ENCODE measurements around the gene AP3S2. TPM values are rescaled to one million over a fixed set of nuclear protein-coding genes. Genes with fewer than 3 reads are reported as not detected.
"Not testable (repeated sequence)": the region's sequence is repeated elsewhere in the genome, so short reads cannot be mapped to it uniquely, and the experiment has no call there.

Gene AP3S2
- polyA plus RNA-seq, 3 donors, result 29.8 to 44.9 (median 44.1) TPM

DNA sequence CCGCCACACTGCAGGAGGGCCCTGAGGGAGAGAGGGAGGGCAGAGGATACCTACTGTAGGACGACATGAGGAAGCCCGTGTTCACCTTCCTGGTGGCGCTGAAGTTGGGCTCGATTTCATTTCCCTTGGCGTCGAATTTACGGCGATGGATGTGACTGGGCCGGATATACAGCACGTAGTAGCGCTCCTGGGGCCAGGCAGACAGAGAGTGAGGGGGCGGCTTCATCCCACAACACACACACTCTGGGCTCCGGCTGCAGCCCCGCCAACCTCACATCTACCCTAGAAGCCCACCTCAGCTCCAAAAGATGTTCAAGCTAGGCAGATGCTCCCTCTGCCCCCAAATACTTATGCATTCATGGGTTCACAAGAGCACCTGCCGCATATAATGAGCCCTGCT is 14.4 kb upstream of the AP3S2 start:
- DNase-seq, result no peak

DNA sequence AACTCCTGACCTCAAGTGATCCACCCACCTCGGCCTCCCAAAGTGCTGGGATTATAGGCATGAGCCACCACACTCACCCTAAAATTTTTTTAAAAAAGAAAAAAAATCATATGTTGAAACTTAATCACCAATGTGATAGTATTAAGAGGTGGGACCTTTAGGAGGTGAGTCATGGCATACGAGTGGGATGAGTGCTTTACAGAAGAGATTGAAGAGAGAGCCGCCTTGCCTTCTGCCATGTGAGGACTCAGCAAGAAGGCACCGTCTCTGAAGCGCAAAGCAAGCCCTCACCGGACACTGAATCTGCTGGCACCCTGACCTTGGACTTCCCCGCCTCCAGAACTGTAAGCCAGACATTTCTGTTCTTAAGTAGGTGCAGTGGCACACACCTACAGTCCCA is 13.5 kb upstream of the AP3S2 start:
- no peak for DNase-seq

DNA sequence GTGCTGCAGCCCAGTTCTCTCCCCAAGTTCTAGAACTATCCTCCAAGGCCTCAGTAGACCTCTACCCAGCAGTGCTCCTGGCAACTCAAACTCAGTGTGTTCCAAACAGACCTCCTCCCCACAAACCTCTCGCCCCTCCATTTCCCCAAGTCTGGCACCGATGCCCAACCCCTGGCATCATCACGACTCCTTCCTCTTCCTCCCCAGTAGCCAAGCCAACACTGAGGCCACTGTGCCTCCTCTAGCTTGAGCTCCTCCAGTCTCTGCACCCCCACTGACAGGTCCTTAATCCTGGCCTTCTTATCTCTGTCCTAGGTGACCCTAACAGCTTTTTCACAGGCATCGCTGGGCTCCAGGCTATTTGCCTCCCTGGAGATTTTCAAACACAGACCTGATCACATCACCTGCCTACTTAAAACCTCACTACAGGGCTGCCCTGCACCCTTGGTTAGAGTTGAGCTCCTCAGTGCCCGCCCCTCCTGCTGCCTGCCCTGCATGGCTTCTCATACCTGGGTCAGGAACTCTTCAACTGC is 12.1 kb upstream of the AP3S2 start:
- DNase-seq, result no peak

DNA sequence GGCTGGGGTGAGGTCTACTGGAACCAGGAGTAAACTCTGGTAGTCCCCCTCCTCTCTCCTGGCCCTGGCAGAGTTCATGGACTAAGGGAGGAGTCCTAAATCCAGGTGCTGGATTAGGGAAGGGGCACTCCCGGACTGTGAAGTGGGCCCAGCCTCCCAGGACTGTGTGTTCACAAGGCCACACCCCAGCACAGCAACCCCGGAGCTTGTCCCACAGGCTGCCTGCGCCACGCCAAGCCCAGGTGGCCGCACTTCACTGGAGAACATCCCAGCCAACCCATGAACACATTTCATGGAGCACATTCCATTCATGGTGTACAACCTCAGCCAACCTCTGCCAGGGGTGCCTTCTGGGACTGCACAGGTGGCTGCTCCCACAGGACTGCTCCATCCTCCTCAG is 10.7 kb upstream of the AP3S2 start:
- DNase-seq, result no peak

DNA sequence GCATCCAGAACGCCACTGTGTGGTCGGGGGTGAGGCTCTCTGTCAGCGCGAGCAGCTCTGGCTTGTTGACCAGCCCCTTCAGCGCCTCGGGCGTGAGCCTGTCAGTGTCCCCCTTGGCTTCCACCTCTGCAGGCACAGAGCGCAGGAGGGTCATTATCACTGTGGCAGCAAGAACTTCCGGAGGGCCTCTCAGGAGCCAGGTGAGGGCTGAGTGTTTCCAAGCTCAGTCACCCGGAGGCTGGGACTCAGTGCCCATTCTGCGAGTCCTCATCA is 10.0 kb upstream of the AP3S2 start:
- no peak for DNase-seq

DNA sequence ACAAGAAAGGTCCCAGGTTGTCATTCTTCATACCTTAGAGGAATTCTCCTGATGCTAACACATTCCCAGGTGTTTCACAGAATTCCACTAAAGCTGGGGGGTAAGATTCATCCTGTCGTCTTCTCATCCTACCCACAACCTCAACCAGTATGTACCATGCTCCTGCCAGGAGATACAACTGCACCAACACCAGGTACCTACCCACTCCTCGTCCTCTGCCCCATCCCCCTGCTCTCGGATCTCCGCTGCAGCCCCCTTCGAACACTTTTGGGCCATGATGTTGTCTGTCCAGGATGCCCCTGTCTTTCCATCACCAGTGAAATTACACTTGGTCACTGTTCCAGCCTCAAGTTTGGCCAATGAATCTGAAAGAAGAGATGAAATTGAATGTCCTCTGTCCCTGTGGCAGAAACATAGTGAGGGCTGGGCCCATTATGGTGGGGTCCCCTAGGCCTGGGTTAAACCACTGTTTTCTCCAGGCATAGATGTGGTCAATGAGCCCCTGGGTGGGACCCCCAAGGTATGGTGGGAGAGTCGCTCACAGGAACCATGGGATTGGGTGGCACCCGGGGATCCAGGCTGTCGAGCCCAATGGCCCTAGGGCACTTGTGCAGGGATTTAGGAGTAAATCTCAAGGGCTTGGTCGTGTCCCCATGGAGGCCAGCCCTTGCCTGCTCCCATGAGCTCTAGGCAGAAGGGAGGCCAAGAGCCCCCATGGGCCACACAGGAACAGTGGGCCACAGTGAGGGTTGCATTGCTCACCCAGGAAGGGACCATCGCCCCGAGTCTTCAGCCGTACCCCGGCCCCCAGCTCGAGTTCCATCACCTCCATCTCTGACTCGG is 9.4 kb upstream of the AP3S2 start:
- DNase-seq, result no peak

DNA sequence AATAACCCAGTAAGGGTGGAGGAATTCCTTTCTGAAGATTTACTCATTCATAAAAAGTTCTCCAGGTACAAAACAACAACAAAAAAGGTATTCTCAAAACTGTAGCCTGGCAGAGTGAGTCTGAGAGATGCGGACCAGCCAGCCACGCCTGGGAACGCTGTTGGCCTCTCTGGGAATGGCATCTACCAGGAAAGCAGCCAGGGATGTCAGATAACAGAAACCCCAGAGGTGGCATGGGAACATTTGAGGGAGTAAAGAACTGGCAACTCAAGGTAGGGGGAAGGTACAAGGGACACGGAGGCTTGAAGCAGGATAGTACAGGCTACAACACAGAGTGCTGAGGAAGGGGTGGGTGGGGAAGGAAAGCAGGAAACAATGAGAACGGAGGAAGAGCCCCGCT is 7.1 kb upstream of the AP3S2 start:
- DNase-seq, result no peak

DNA sequence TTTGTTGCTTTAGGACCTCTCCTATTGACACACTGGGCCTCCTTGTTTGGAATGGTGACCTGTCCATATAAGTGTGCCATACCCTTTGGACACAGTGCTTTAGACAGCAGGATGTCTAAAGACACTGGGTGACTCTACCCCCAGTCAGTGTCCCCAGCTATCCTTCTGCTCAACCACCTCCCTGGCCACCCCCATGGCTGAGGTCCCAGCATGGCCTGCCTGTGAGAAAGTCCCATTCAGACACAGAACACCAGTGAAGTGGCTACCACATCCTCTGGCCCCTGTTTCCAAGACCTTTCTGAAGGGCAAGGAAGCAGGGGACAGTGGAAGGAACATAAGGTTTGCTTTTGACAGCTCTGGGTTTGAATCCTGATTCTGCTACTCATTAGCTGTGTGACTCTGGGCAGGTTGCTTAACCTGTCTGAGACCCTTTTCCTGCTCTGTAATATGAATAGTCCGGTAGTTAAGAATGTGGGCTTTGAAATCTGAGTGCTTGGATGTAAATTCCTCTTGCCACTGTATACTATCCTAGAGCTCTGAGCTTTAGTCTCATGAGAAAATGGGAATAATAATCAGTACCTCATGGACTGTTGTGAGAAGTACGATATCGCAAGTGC is 6.3 kb upstream of the AP3S2 start:
- DNase-seq, result no peak

DNA sequence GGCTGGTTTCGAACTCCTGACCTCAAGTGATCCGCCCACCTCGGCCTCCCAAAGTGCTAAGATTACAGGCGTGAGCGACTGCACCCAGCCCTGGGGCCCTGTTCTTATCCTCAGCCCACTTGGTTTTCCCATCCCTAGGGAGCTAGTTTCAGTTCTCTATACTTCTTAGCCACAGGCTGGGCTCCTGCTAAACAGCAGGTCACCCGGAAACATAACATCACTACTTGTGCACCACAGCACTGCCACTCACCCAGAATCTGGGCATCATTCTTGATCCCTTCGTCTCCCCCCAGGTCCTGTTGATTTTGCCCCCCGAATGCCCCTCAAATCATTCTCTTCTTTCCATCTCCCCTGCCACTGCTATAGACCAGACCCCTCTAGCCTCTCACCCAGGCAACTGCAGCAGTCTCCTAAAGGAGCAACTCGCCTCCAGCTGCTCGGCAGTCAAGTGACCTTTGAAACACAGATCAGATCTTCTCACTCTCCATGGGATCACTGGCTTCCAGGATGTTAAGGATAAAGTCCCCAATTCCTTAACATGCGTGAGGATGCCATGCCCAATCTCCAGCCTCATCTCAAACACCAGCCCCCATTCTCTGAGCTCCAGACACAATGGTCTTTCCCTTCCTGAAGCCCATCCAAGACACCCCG is 5.6 kb upstream of the AP3S2 start:
- DNase-seq, result no peak

DNA sequence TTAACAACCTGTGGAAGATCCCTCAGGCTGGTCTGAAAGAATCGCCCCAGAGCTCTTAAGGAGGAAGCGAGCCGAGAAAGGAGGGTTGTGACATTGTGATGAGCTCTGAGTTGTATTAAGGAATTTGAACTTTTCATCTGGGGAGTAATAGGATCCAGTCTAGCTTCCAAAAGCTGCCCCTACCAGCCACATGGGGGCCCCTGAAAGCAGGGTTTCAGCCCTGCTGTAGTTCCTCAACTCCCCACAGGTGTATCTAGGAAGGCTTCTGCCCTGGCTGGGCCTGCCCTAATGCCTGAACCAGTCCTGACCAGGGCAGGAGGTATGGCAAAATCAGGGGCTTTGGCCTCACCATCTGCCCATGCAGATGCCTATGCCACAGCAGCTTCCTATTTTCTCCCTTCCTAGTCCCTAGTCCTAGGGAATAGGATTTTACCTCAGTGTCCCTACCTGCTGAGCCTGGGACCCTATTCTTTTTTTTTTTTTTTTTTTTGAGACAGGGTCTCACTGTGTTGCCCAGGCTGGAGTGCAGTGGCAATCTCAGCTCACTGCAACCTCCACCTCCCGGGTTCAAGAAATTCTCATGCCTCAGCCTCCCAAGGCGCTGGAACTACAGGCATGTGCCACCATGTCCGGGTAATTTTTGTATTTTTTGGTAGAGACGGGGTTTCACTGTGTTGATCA is 5.0 kb upstream of the AP3S2 start:
- DNase-seq, result peak; percentile 58

DNA sequence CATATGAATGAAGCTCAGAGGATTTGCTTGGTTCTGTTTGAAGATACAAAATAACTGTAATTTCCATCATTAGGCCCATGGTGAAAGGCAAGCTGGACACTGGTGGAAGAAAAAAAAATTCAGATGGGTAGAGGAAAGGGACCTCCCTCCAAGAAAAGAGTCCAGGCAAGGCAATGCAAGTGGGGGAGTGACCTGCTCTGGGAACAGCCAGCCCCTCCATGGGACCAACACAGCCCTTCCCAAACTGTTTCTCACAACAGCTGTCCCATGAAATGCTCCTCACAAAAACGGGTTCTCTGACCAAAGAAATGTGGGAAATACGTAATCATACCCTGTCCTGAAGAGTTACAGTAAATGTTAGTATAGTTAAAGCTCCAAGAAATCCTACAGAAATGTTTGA is 4.4 kb upstream of the AP3S2 start:
- DNase-seq, result no peak

DNA sequence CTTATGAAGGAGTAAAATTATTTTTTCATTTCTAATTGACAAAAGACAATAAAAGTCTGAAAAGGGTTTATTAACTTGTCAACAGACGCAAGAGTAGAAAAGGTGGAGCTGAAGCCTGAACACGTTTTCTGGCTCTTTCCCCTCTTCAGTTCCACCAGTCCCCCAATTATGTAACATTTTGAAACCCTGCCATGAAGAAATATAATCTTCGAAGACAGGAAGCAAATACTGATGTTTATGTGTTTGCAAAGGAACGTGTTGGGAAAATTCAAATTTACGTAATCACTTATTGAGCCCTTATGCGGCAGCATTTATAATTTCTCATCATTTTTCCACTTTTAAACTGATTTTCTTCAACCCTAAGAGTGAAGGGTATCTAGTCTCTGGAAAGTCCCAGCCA is 767 bp downstream of the AP3S2 start:
- no peak for DNase-seq

DNA sequence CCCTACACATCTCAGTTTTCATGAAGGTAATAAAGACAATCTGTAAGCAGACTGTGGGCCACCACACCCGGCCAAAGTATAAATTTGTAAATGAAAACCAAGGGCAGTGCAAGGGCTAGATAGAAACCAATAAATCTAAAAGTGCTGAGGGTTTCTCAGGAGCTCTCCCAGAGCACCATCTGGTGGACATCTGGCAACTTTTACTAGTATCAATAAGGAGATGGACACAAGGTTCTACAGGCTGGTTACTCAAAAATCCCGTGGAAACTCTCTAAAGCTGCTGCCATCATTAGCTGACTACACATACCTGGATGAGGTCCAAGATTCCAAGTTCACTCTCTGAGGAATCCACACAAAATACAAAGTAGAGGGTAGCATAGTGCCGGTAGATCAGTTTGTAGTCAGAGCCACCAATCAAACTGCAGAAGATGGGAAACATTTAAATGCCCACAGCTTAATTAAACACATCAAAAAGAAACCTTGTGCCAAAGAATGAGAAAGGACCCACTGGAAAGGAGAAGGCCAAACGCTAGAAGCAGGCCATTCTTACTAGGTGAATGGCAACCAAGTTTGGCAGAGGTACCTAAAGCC is 5.5 kb downstream of the AP3S2 start:
- DNase-seq, result no peak

DNA sequence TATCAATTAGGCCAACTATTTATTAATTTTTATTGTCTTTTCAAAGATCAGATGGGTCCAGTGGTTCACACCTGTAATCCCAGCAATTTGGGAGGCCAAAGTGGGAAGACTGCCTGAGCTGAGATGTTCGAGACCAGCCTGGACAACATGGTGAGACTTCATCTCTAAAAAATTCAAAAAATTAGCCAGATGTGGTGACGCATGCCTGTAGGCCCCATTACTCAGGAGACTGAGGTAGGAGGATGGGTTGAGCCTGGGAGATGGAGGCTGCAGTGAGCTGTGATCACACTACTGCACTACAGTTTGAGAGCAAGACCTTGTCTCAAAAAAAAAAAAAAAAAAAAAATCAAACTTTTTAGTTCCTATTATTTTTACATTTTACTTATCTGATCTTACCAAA is 8.2 kb downstream of the AP3S2 start:
- DNase-seq, result no peak

DNA sequence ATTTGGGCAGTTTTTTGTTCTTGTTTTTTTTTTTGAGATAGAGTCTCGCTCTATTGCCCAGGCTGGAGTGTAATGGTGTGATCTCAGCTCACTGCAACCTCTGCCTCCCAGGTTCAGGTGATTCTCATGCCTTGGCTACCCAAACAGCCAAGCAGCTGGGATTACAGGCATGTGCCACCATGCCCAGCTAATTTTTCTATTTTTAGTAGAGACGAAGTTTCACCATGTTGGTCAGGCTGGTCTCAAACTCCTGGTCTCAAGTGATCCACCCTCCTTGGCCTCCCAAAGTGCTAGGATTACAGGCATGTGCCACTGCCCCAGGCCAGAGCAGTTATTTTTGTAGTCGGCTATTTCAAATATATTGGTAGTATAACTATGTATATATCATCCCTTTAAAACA is 8.6 kb downstream of the AP3S2 start:
- not testable (repeated sequence) for DNase-seq

DNA sequence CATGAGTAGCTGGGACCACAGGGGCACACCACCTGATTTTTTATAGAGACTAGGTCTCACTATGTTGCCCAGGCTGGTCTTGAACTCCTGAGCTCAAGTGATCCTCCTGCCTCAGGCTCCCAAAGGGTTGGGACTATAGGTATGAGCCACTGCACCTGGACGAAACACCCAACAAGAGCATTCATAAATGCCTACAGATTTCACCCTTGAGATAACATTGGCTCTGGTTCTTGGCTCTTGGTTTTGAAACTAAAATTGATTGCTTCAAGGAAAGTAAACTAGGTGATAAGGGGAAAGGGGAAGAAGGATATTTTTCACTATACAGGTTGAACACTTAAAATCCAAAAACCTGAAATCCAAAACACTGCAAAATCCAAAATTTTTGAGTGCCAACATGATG is 10.3 kb downstream of the AP3S2 start:
- no peak for DNase-seq

DNA sequence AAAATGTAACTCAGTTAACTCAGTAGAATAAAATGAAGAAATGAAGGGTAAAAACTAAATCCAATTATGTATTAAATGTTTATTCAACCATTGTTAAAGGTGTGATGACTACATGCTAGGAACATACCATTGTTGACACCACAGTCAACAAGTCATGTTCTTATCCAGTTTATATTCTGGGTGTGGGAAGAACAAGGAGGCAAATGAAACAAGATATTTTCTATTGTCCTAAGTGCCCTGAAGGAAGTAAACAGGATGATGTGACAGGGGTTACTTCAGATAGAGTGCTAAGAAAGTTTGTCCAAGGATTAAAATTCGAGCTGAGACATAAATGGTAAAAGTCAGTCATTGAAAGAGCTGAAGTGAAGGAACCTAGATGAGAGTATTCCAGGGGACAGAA is 13.1 kb downstream of the AP3S2 start:
- DNase-seq, result no peak

DNA sequence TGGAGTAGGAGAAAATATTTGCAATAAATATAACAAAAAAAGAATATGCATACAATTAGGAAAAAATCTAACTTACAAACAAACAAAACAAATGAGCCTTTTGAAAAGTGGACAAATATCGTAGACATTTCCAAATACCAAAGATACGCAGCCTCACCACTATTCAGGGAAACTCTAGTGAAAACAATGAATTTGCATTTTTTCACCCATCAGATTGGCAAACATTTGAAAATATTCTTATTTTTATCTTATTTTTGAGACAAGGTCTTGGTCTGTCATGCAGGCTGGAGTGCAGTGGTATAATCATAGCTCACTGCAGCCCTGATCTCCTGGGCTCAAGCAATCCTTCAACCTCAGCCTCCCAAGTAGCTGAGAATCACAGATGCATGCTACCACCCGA is 15.5 kb downstream of the AP3S2 start:
- DNase-seq, result no peak

DNA sequence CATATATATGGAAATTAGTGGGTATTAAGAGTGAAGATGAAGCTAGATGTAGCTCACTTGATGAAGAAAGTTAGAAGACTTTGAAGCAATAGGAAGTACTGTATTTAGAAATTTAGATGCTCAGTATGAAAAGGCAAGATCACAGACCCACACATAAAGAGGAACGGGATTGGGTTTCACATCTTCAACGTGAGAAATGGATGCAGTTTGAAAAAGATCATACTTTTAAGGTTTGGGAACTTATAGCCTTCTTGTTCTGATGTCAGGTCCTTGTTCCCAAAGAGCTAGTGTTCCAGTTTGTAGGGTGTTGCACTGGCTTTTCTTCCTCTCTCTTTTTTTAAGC is 16.7 kb downstream of the AP3S2 start:
- no peak for DNase-seq

DNA sequence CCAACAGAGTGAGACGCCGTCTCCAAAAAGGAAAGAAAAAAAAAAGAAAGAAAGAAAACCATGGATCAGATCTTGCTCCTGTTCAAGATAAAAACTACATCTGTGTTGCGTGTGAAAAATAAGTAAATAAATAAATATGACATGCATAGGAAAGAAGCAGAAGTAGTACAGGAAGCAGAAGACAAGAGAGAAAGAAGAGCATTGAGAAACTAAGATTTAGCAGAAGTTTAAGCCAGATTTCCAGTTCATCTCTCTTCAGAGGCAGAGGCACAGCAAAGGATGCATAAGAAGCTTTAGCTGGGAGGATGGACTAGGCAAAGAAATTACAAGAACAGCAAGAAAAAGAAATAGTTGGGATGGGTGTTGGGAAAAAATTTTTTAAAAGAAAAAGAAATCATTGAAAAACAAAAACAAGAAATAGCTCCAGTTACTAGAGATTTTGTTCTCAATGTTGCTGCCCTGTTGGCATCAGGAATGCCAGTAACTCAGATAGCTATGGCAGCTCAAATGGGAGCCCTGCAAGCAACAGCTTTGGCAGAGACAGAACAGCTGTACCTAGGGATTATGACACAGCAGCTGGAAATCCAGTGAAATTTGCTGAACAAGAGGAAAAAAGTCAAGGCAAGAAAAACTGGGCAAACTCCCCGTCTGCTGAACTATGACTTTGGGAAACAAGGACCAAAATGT is 17.3 kb downstream of the AP3S2 start:
- no peak for DNase-seq

DNA sequence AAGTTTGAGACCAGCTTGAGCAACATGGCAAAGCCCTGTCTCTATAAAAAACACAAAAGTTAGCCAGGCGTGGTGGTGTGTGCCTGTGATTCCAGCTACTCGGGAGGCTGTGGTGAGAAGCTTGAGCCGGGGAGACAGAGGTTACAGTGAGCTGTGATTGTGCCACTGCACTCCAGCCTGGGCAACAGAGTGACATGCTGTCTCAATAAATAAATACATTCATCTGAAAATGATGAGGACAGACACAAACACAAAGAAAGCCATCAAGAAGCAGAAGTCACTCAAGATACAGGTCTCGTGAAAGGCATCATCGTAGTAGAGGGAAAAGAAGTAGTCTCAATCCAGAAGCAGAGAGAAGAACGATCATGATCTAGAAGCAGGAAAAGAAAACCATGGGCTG is 18.1 kb downstream of the AP3S2 start:
- no peak for DNase-seq

Measured in renal pelvis (tissue), 4 donors.